Nephron (organoid): ENCODE results near the gene PPP1R9A.

Experiments used
- H3K27ac Mint-ChIP-seq, 3 experiments: 2 replicates each; pipeline ENCODE4 v1.8.0; 2020; ENCODE audit warnings: mixed read lengths in 3 of 3, mild to moderate bottlenecking in 2 of 3, moderate library complexity in 1 of 3
- H3K27me3 Mint-ChIP-seq: 2 replicates; pipeline ENCODE4 v1.8.0; 2021; ENCODE audit warnings: low read depth, mild to moderate bottlenecking, moderate library complexity, mixed read lengths
- H3K36me3 Mint-ChIP-seq: 2 replicates; pipeline ENCODE4 v1.8.0; 2020; ENCODE audit warnings: low read depth, mixed read lengths
- H3K4me1 Mint-ChIP-seq: 2 replicates; pipeline ENCODE4 v1.8.0; 2020; ENCODE audit warnings: mixed read lengths
- H3K4me3 Mint-ChIP-seq, 3 experiments: 2 replicates each; pipeline ENCODE4 v1.8.0; 2020; ENCODE audit warnings: mild to moderate bottlenecking in 3 of 3, mixed read lengths in 3 of 3, moderate library complexity in 2 of 3
- H3K9me3 Mint-ChIP-seq: 2 replicates; pipeline ENCODE4 v1.8.0; 2020; ENCODE audit warnings: mixed read lengths
- CTCF ChIP-seq, 3 experiments: fragments of 200-600 bp; sonication (generic); IDR thresholded peaks; one replicate each; pipeline ENCODE4 v1.5.0; 2021; ENCODE audit warnings: antibody characterized with exemption in 3 of 3; ENCODE audit not compliant: unreplicated experiment in 3 of 3

Gene PPP1R9A

GRCh38 chr7:95262875-95263274 is 355.5 kb downstream of the PPP1R9A start:
- TF ChIP-seq CTCF (IDR thresholded peaks at IDR 0.05; ENCODE audit: unreplicated experiment in 3 of 3): no peak
- H3K27me3 Mint-ChIP-seq: no peaks in the 10 kb centered on the region
- no peak overlapping the region for H3K27ac Mint-ChIP-seq
- H3K36me3 Mint-ChIP-seq: peaks cover 9% of the 10 kb centered on the region
- peaks cover 21% of the 10 kb centered on the region for H3K4me1 Mint-ChIP-seq
- no peak overlapping the region for H3K4me3 Mint-ChIP-seq
- H3K9me3 Mint-ChIP-seq: no peaks in the 10 kb centered on the region

GRCh38 chr7:95263785-95264362 is 356.5 kb downstream of the PPP1R9A start:
- Mint-ChIP-seq H3K27me3 (no peaks in the 10 kb centered on the region), H3K36me3 (peaks cover 5% of the 10 kb centered on the region), H3K4me1 (peaks cover 21% of the 10 kb centered on the region), H3K4me3 (no peak overlapping the region), H3K27ac (peak overlapping the region in 1 of 3 experiments; percentile 77), H3K9me3 (no peaks in the 10 kb centered on the region)
- TF ChIP-seq CTCF (IDR thresholded peaks at IDR 0.05; ENCODE audit: unreplicated experiment in 3 of 3): no peak

GRCh38 chr7:95264363-95264891 is 357.0 kb downstream of the PPP1R9A start:
- H3K9me3 Mint-ChIP-seq: no peaks in the 10 kb centered on the region
- H3K4me1 Mint-ChIP-seq: peaks cover 21% of the 10 kb centered on the region
- peak overlapping the region; percentile 29 to 77 (median 32) for H3K27ac Mint-ChIP-seq
- no peaks in the 10 kb centered on the region for H3K27me3 Mint-ChIP-seq
- TF ChIP-seq CTCF (IDR thresholded peaks at IDR 0.05; ENCODE audit: unreplicated experiment in 3 of 3): no peak
- H3K4me3 Mint-ChIP-seq: no peak overlapping the region
- H3K36me3 Mint-ChIP-seq: peaks cover 4% of the 10 kb centered on the region

- Mint-ChIP-seq H3K4me1 (peaks cover 21% of the 10 kb centered on the region), H3K27me3 (no peaks in the 10 kb centered on the region), H3K4me3 (no peak overlapping the region), H3K36me3 (peaks cover 11% of the 10 kb centered on the region), H3K27ac (peak overlapping the region in 1 of 3 experiments; percentile 77), H3K9me3 (no peaks in the 10 kb centered on the region)
- TF ChIP-seq CTCF (IDR thresholded peaks at IDR 0.05; ENCODE audit: unreplicated experiment in 3 of 3): no peak
Measured at GRCh38 chr7:95265634-95266033, 358.2 kb downstream of the PPP1R9A start.

- peaks cover 17% of the 10 kb centered on the region for H3K36me3 Mint-ChIP-seq
Measured at GRCh38 chr7:95267754-95268153, 360.4 kb downstream of the PPP1R9A start.

More at GRCh38 chr7:95267754-95268153, 360.4 kb downstream of the PPP1R9A start:
- peak overlapping the region in 1 of 3 experiments; percentile 80 for H3K27ac Mint-ChIP-seq
- H3K9me3 Mint-ChIP-seq: no peaks in the 10 kb centered on the region
- peaks cover 13% of the 10 kb centered on the region for H3K4me1 Mint-ChIP-seq
- H3K27me3 Mint-ChIP-seq: no peaks in the 10 kb centered on the region
- H3K4me3 Mint-ChIP-seq: no peak overlapping the region
- TF ChIP-seq CTCF (IDR thresholded peaks at IDR 0.05; ENCODE audit: unreplicated experiment in 3 of 3): no peak
